Measurements from ENCODE around the gene CIDEC.

GRCh38 chr3:9893739-9894138, 13.7 kb upstream of the CIDEC start:
- no peak for TF ChIP-seq POLR2A (IDR thresholded peaks at IDR 0.05)
- no peak for TF ChIP-seq CTCF (IDR thresholded peaks at IDR 0.05)
